Common myeloid progenitor, CD34-positive (primary cell): Measurements from ENCODE around the gene CRIP2.

ENCODE experiments used
- CTCF ChIA-PET: fragments of 350-600 bp; sonication (Branson Sonifier 250); formaldehyde crosslinking; loops from one replicate; lab custom pipeline; 2021; ENCODE audit warnings: antibody characterized with exemption; lab: Charles Lee
- POLR2A ChIA-PET: fragments of 350-600 bp; sonication (Branson Sonifier 250); formaldehyde crosslinking; loops from one replicate; lab custom pipeline; 2021; ENCODE audit warnings: antibody characterized with exemption; lab: Charles Lee
- DNase-seq, 3 donors: peaks; one replicate each; pipeline versions ENCODE4 v3.0.0 to v3.0.0-alpha.2; 2013
- H3K27ac ChIP-seq, 2 experiments: 1 replicate in 1 of 2; 2 replicates in 1 of 2; pipeline ENCODE4 v1.7.0; 2013; ENCODE audit warnings: inconsistent platforms in 2 of 2, low read length in 2 of 2, mild to moderate bottlenecking in 2 of 2, low read depth in 1 of 2, moderate library complexity in 1 of 2; ENCODE audit not compliant: severe bottlenecking in 2 of 2, insufficient read depth in 1 of 2, poor library complexity in 1 of 2
- H3K27me3 ChIP-seq, 5 experiments: replicated peaks in 2 of 5; 1 replicate in 3 of 5; 2 replicates in 2 of 5; pipeline versions ENCODE4 v1.6.1 to v1.7.0; 2013; ENCODE audit warnings: low read length in 4 of 5, mild to moderate bottlenecking in 2 of 5, moderate library complexity in 2 of 5, inconsistent platforms in 1 of 5; ENCODE audit not compliant: insufficient read depth in 5 of 5, control insufficient read depth in 4 of 5
- H3K36me3 ChIP-seq, 4 experiments: 1 replicate in 2 of 4; 2 replicates in 2 of 4; pipeline versions ENCODE4 v1.6.1 to v1.7.0; 2013; ENCODE audit warnings: low read length in 3 of 4, control low read depth in 1 of 4, mild to moderate bottlenecking in 1 of 4; ENCODE audit not compliant: control insufficient read depth in 4 of 4, insufficient read depth in 4 of 4
- H3K4me1 ChIP-seq, 4 experiments: 1 replicate in 3 of 4; 2 replicates in 1 of 4; pipeline versions ENCODE4 v1.6.1 to v1.7.1; 2013; ENCODE audit warnings: low read length in 3 of 4, mild to moderate bottlenecking in 3 of 4, control low read depth in 1 of 4, inconsistent platforms in 1 of 4, moderate library complexity in 1 of 4; ENCODE audit not compliant: control insufficient read depth in 4 of 4, insufficient read depth in 4 of 4; ENCODE audit errors: control extremely low read depth in 1 of 4
- H3K4me3 ChIP-seq, 7 experiments: 1 replicate in 4 of 7; 2 replicates in 3 of 7; pipeline versions ENCODE4 v1.5.1 to v1.7.0; 2013; ENCODE audit warnings: mild to moderate bottlenecking in 7 of 7, low read length in 6 of 7, moderate library complexity in 6 of 7, inconsistent platforms in 2 of 7, low read depth in 2 of 7, control low read depth in 1 of 7; ENCODE audit not compliant: insufficient read depth in 4 of 7, control insufficient read depth in 1 of 7; ENCODE audit errors: extremely low read depth in 1 of 7
- H3K9me3 ChIP-seq, 5 experiments: 1 replicate in 4 of 5; 2 replicates in 1 of 5; pipeline versions ENCODE4 v1.6.1 to v1.7.1; 2013; ENCODE audit warnings: low read length in 4 of 5, mild to moderate bottlenecking in 2 of 5, inconsistent platforms in 1 of 5, low read depth in 1 of 5, moderate library complexity in 1 of 5; ENCODE audit not compliant: control insufficient read depth in 4 of 5, insufficient read depth in 2 of 5; ENCODE audit errors: control extremely low read depth in 1 of 5
- WGBS: methylation state at CpG from one replicate; pipeline ENCODE4 v1.1.5; 2013; ENCODE audit not compliant: insufficient coverage; 5-methylcytosine and 5-hydroxymethylcytosine counted together

The CRIP2 gene

DNA sequence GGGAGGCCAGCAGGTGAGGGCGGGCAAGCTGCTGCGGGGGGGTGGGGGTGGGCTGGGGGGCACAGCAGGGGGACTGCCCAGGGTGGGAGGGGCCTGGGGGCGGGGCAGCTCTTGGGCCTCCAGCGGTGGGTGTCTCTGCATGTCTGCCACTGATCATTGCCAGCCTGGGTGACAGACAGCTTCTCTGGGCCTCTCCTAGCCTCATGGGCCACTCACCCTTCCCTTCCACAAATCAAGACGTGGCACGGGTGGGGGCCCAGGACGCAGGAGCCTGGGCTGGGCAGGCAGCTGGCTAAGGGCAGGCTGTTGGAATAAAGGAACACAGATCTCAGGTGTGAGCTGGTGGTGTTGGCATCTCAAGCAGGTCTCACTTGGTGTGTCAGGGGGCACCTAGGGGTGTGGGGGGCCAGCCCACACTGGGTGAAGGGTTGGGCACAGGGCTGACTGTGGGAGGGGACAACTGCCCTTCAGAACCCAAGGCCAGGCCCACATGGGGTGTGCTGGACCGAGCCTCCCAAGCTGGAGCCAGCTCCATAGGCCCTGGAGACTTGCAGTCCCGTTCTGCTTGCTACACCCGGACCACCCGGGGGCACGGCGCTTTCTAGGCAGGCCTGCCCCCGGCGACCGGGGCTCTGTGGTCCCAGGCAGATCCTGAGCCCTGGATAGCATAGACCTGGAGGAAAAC lies 19.4 kb downstream of the CRIP2 start:
- no peaks in the 10 kb centered on the region for H3K27me3 ChIP-seq
- H3K4me3 ChIP-seq = no peak overlapping the region
- ChIA-PET POLR2A (no interaction called here), CTCF (interaction anchor here (3.4 kb wide), 1 partner anchor 12 kb away, joined by 21 read pairs; no protein-coding TSS in a partner anchor)
- 95% methylated on average over 13 of the region's 16 CpGs for WGBS
- H3K27ac ChIP-seq = no peak overlapping the region
- DNase-seq = no peak
- peaks cover 2 to 16% (median 6%) of the 10 kb centered on the region in 4 experiments for H3K36me3 ChIP-seq
- H3K4me1 ChIP-seq = peaks cover 0 to 23% (median 20%) of the 10 kb centered on the region in 4 experiments
- H3K9me3 ChIP-seq = no peaks in the 10 kb centered on the region

DNA sequence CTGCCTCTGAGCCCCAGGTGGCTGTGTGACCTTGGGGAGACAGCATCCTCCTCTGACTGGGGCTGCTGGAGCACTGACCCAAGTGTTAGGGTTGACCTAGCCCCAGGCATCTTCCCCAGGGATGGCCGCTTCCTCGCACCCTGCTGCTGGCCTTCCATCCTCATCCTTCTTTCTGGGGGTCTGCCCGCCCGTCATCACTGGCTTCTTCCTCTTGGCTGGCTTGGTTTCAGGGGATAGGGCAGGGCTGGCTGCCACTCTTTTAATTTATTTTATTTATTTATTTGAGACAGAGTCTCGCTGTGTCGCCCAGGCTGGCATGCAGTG lies 19.9 kb downstream of the CRIP2 start:
- H3K27ac ChIP-seq = no peak overlapping the region
- POLR2A ChIA-PET = no interaction called here
- WGBS = 98% methylated on average over 5 of the region's 6 CpGs
- H3K4me3 ChIP-seq = no peak overlapping the region
- DNase-seq = no peak
- CTCF ChIA-PET = interaction anchor here (3.4 kb wide), 1 partner anchor 13 kb away, joined by 21 read pairs; no protein-coding TSS in a partner anchor
- H3K27me3 ChIP-seq = no peaks in the 10 kb centered on the region
- H3K36me3 ChIP-seq = peaks cover 2 to 16% (median 6%) of the 10 kb centered on the region in 4 experiments
- H3K9me3 ChIP-seq = no peaks in the 10 kb centered on the region
- peaks cover 0 to 18% (median 15%) of the 10 kb centered on the region in 4 experiments for H3K4me1 ChIP-seq

DNA sequence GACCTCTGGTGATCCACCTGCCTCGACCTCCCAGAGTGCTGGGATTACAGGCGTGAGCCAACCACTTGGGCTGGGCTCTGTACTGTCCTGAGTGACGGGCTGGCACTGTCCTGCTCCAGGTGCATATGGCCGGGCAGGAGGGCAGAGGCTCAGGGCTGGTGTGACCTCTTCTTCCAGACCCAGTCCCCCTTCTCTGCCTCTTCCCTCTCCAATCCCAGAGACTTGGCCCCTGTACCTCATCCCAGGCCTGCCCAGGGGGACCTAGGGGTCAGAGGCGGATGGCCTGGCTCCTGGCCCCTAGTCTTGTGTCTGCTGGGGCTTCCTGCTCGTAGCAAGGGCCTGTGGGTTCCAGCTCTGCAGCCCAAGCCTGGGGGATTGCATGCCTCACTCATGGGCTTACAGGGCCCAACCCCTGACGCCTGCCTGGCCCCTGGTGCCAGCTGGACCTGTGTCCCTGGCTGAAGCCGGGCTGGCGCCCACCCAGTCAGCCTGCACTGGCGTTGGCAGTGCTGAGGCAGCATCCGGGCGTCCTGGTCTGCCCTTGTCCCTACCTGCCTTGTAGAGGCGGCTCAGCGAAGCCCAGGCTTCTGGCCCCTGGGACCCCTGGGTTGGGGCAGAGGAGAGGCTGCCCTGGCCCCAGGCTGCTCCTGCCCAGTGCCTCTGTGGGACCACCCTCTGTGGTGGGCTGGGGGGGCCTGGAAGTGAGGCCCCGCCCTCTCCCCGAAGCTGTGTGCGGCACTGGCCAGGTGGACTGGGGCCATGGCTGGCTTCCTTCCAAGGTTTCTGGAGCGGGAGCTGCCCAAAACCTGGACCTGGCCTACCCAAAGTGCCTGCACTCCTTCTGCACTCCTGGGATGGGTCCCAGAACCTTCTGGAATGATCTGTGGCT lies 20.7 kb downstream of the CRIP2 start:
- CTCF ChIA-PET = no interaction called here
- no peaks in the 10 kb centered on the region for H3K9me3 ChIP-seq
- H3K4me3 ChIP-seq = no peak overlapping the region
- peaks cover 0 to 11% (median 8%) of the 10 kb centered on the region in 4 experiments for H3K4me1 ChIP-seq
- POLR2A ChIA-PET = no interaction called here
- no peak for DNase-seq
- WGBS = 99% methylated on average over 18 of the region's 18 CpGs
- H3K27ac ChIP-seq = no peak overlapping the region
- H3K27me3 ChIP-seq = no peaks in the 10 kb centered on the region
- peaks cover 2 to 16% (median 7%) of the 10 kb centered on the region in 4 experiments for H3K36me3 ChIP-seq

DNA sequence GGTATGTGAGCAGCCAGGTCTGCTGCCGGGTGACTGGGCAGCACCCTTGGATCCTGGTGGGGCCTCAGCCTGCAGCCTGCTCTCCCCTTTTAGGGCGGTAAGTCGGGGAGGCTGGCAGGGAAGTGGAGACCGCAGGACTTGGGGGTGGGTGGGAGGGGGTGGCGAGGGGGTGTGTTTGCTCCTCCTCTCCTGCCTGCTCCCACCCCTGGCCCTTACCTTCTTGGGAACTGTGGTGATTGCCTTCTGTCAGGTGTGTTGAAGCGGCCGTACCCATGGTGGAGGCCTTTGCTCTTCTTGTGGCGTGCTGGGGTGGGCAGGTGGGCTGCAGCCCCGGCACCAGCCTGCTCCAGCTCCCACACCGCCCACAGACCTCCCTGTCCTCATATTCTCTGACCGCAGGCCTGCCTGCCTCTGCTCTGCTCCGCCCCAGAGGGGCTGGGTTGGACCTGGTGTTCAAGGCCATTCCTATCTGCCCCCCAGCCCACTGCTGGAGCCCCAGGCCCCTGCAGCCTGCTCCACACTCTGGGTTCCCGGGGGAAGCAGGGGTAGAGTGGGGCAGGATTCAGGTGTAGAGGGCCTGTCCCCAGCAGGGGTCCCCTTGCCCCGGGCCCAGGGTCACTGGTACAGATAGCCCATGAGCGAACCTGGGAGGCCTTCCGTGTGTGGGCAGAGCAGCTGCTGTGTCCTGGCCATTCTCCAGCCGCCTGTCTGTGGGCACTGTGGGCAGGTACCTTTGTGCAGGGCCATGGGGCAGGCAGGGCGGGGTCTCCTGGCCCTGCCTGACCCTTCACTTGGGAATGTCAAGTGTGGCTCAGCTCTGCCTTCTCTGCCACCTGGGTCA lies 21.6 kb downstream of the CRIP2 start:
- Histone ChIP-seq H3K27me3 (no peaks in the 10 kb centered on the region), H3K36me3 (peaks cover 2 to 16% (median 7%) of the 10 kb centered on the region in 4 experiments), H3K27ac (no peak overlapping the region), H3K4me1 (peaks cover 0 to 10% (median 7%) of the 10 kb centered on the region in 4 experiments), H3K4me3 (no peak overlapping the region), H3K9me3 (no peaks in the 10 kb centered on the region)
- ChIA-PET POLR2A (no interaction called here), CTCF (no interaction called here)
- no peak for DNase-seq
- WGBS = 90% methylated on average over 12 of the region's 18 CpGs

DNA sequence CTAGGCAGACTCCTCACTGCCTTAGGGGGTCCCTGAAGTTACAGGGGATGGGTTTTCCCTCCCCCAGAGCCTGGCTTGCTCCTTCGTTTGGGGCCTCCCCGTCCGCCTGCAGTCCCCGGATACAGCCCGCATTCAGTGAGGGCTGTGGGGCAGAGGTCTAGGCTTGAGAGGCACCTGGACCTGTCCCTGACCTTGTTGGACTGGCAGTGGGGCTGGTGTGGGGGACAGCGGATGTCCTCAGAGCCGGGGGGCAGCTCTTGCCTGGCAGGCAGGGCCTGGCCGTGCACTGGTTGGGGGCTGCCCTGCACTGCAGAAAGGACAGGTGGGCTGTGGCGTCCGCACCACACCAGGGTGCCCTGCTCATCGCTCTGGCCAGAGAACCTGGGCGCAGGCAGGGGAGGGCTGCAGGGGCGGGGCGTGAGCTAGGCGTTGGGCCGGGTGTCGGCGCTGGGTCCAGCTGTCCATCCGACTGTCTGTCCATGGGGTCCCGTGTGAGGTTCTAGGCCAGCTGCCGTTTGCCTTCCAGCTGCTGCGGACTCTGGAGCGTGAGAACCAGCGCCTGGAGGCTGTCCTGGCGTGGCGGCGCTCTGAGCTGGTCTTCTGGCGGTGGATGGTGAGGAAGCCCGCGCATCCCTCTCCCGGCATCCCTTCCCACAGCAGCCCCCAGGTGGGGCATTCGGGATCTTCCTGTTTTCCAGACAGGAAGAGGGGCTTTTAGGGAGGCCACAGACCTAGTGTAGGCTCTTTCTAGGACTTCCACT lies 22.4 kb downstream of the CRIP2 start:
- ChIA-PET POLR2A (no interaction called here), CTCF (no interaction called here)
- DNase-seq = no peak
- no peaks in the 10 kb centered on the region for H3K27me3 ChIP-seq
- H3K36me3 ChIP-seq = peaks cover 2 to 16% (median 7%) of the 10 kb centered on the region in 4 experiments
- no peak overlapping the region for H3K4me3 ChIP-seq
- no peak overlapping the region for H3K27ac ChIP-seq
- WGBS = 96% methylated on average over 26 of the region's 32 CpGs
- peaks cover 0 to 4% (median 2%) of the 10 kb centered on the region in 4 experiments for H3K4me1 ChIP-seq
- no peaks in the 10 kb centered on the region for H3K9me3 ChIP-seq

DNA sequence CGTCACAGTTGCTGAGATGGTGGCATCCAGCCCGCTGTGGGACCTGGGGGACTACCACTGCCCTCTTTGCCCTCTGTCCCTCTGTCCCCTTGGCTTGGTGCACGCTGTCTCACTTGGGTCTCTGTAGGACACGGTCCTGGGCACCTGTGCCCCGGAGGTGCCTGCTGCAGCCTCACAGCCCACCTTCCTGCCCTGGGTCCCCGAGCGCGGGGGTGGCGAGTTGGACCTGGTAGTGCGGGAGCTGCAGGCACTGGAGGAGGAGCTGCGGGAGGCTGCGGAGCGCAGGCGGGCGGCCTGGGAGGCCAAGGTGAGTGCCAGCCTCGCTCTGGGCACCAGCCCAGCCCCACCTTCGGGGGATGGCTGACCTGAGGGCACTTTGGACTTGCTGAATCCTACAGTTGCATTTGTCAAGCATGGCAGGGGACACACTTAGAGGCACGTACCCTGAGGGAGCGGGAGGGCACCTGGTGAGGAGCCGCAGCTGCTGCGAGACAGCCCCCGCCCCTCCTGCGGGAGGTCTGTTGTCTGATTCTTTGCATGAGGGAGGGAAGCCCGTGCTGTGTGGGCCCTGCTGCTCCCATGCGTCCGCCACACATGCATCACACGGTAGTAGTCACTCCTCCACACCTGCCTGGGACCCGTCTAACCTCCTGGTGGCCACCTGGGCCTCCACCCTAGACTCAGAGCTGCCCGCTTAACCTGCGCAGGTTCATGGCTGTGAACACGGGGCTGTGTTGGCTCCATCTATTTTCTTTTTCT lies 23.2 kb downstream of the CRIP2 start:
- DNase-seq = no peak
- H3K9me3 ChIP-seq = no peaks in the 10 kb centered on the region
- H3K4me1 ChIP-seq = no peaks in the 10 kb centered on the region
- WGBS = 97% methylated on average over 28 of the region's 31 CpGs
- POLR2A ChIA-PET = no interaction called here
- no peak overlapping the region for H3K27ac ChIP-seq
- H3K4me3 ChIP-seq = no peak overlapping the region
- H3K27me3 ChIP-seq = no peaks in the 10 kb centered on the region
- H3K36me3 ChIP-seq = peaks cover 2 to 10% (median 6%) of the 10 kb centered on the region in 4 experiments
- CTCF ChIA-PET = no interaction called here
